OCI-M1 (cell line): ENCODE measurements around the gene COMMD9.

ENCODE experiments used
- DNase-seq: peaks from one replicate; lab custom pipeline; 2025; lab: John Stamatoyannopoulos, UW

The COMMD9 gene

GRCh38 chr11:36296884-36297543 is 7.8 kb upstream of the COMMD9 start:
- peak; percentile 4 for DNase-seq

DNA sequence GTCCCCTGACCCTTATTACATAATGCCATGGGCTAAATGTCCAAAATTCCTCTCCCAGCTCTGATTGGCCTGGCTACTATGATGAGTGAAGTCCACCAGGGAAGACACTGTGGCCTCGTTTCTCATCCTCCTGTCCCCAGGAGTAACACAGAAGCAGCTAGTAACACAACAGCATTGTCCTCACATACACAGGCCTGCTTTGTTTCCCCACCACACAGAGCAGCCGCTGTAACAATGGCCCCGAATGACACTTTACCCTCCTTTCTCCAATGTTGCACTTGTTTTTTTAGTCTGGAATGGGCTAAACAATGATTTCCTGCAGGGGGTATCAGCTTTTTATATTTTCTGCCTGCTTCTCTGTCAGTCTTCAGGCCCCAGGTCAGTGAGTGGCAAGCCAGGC is 6.7 kb upstream of the COMMD9 start, which contains the start of gene PRR5L:
PRR5L (plus strand) TSS at position 363 of the 400 bp plus-strand sequence. CDS start 104,834 bp downstream, outside the sequence.
- no peak for DNase-seq

DNA sequence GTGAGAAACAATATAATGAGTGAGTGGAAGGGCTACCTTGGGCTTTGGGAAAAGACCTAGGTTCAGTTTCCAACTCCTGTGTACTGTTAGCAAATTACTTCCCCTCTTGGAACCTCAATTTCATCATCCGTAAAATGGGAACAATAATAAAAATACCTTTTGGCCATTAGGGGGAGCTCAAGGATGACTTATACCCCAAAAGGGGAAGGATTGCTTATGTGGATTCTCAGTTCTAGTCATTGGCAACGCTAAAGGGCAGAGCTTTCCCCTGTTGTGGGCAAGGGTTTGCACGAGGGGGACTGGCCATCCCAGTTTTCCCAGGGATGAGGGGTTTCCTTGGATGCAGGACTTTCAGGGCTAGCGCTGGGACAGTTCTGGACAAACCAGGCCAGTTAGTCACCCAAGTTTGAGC is 3.1 kb upstream of the COMMD9 start:
- DNase-seq, result peak; percentile 69

GRCh38 chr11:36288442-36289225 is 590 bp downstream of the COMMD9 start:
- DNase-seq, result peak; percentile 56

GRCh38 chr11:36282926-36283325 is 6.3 kb downstream of the COMMD9 start:
- DNase-seq, result no peak

DNA sequence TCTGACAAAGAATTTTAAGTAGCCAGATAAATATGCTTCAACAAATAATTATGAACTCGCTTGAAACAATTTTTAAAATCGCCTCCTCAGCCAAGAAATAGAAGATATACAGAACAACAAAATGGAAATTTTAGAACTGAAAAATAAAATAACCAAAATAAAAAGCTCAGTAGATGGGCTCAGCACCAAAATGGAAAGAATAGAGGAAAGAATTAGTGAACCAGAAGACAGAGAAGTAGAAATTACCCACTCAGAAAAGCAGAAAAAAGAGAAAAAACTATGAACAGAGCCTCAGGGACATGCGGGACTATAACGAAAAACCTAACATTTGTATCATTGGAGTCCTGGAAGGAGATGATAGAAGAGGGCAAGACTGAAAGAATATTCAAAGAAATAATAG is 7.4 kb downstream of the COMMD9 start:
- DNase-seq, result no peak

- DNase-seq, result no peak
Measured at GRCh38 chr11:36280531-36280930, 8.7 kb downstream of the COMMD9 start.

- DNase-seq, result no peak
Measured at GRCh38 chr11:36278531-36279282, 10.5 kb downstream of the COMMD9 start.

- no peak for DNase-seq
Measured at GRCh38 chr11:36274414-36274813, 14.8 kb downstream of the COMMD9 start.

DNA sequence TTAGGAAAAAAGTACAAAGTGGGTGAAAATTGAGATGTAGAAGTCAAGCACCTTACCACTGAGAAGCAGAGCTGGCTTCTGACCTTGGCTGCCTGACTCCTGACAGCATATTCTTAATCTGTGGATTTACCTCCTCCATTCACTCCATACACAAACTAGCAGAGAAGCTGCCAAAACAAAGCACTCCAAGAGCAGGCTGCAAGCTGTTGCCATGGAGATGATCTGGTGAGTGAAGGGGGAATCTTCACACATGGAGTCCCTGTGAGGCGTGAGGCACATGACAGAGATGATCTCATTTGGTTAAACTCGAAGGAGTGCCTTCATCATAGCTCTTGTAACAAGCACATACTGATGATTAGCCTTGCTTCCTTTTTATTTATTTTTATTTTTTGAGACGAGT is 16.1 kb downstream of the COMMD9 start:
- DNase-seq, result no peak

DNA sequence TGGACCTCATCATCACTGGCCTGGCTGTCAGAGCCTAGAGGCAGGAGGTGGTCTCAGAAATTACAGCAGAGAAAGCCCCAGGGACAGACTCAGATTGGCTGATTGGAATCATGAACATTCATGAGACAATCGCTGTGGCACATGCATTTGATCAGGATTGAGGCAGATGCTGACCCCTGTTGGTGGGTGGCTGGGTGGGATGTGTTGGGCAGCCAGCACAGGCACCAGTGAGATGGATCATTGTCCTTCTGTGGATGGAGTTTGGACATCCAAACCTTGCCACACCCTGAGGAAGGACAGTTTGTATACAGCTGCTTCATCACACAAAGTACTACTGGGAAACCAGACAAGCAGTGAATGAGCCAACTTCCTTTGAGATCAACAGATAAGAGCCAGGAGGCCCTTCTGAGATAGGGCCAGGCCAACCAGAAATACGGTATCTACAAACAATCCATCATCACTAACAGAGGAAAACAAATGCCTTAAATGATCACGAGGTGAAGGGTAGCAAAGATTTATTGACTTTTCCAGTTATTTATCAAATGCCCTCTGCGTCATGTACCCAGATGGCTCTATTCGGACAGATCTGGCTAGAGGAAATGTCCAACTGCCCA is 17.3 kb downstream of the COMMD9 start:
- DNase-seq, result no peak

DNA sequence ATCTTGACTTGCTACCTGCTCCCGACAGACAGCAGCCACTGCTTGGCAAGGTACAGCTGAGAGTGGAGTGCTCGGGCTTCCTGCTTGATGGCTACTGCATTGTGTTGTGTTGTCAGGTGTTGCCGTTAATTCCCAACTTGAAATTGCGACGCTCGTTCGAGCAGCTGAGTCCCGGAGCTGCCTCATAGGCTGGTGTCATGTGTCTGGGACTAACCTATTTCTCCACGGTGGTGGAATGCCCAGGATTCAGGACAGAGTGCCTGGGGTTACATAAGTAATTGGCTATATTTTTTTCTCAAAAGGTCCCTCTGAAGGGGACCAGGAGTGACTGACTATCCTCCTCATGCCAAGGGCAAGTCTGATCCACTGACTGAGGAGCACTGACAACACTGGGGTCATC is 18.5 kb downstream of the COMMD9 start:
- no peak for DNase-seq

DNA sequence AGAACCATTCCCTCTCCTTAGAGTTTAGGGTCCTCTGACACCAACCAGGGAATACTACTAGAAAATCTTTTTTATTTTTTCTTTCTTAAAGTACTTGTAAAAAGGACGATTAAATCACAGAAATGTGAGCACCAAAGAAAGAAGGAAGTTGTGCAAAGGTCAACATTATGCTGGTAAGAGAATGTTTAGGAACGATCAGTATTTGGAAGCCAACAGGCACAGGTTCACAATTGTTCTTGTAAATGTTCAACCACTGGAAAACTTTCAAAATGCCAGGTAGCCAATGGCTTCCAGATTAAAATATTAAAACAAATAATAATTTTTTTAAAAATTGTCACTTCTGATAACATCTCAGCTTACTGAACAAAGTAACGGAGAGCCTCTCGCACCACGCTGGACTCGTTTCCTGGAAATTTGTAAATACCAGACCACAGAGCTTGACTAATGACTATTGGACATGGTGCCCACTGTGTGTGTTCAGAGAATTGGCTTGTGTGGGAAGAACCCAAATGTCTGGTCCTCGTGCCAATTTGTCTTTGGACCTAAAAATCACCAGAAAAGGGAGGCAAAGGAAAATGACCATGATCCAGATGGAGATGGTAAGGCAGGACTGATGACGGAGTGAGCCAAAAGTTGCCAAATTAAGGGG is 20.8 kb downstream of the COMMD9 start:
- no peak for DNase-seq

GRCh38 chr11:36266767-36267166 is 22.5 kb downstream of the COMMD9 start:
- DNase-seq, result no peak

DNA sequence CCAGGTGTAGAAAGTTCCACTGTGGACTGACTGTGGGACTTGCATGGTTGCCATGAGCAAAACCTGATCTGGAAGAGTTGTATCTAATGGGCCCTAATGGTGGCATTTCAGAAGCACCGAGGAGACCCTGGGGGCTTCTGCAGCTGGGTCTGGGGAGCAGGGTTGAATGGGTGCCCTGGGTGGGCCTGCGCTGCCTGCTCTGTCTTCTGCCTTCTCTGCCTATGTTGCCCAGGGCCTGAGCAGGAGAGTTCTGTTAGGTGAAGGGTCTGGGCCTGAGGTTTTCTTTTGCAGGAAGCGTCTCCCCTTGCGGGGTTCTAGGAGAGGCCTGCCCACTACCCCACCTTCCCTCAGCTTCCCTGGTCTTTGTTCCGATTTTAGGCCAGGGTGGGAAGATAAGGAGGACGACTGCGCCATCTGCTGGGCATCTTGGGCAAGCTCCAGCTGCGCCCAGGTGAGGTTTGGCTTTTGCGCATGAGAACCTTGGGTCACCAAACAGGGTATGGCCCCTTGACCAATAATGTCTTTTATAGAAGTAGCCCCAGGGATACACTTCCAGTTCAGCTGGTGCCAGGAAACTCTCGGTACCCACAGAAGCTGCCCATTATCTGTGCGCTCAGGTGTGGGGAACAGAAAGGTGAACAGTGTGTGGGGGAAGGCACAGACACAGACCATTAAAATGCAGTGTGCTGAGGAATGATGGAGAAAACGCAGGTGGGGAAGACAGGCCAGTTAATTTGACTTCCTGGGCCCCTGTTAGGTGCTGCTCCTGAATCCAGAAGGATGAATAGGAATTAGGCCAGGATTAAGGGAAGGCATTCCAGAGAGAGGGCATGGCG is 23.2 kb downstream of the COMMD9 start:
- DNase-seq, result peak; percentile 66

GRCh38 chr11:36264973-36265344 is 24.3 kb downstream of the COMMD9 start:
- no peak for DNase-seq

DNA sequence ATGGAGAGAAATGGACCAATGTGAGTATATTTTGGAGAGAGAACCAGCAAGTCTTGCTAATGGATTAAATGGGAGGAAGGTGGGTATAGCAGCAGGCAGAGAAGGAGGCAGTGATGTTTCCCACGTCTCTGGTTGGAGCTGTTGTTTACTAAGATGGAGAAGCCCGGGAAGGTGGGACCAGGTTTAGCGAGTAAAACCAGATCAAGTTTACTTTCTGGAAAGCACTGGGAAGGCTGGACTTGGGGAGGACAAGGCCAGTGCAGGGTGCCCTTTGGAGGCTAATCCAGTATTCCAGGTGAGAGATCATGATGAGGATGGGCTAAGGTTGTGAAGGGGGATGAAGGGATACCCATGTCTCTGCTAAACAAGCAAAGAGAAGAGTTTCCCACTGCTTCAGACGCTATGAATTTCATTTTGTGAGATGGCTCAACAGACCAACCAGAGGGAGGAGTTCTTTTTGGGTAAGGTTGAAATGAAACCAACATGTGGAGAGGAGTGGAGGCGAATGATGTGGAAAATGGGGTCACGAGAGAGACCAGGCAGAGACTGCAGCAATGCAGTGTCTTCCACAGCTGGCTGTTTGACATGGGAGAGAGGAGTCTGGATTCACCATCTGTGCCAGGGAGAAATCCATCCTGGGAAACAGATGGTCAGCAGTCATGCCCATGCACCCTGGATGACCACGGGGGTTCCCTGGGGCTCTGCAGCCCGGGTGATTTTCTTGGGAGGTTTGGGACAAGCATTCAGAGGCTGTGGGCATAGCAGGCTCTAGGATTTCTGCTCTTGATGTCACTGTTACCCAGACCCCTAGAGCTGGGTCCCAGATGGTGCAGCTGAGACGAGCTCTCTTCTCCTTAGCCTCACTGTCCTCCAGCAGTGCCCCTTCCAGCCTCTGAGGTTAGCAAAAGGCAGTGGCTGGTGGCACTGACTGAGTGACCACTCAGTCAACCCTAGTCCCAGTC is 24.9 kb downstream of the COMMD9 start:
- DNase-seq, result no peak

- no peak for DNase-seq
Measured at GRCh38 chr11:36261094-36261493, 28.1 kb downstream of the COMMD9 start.

DNA sequence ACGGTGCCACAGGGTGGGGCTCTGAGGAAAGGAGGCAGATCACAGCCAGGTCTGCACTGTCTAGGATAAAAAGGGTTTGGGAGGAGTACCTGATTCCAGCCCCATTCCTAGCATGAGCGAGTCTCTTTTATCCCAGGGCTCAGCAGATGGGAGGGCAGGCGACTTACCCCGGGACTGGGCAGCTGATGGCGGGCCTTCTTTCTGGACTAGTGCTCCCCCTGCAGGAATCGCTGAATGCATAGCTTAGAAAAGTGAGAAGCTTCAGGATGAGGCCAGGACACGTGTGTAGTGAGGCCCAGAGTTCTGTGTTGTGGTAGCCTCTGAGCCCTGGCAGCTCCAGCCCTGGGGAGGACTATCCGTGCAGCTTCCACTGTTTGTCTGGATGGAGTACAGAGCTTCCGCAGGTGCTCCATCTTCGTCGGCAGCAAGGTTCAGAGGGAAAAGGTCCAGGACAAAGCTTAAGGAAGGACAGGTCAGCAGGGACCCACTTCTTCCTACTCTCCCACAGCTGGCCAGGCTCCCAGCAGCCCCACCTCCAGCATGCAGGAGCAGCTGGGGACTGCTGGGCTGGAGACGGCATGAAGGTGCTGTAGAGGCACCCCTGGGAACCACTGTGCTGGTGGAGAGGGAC is 30.4 kb downstream of the COMMD9 start:
- DNase-seq, result peak; percentile 65
